IMR-90 (cell line): ENCODE results near the gene ARMH4. TPM values are rescaled to one million over a fixed set of nuclear protein-coding genes. Genes with fewer than 3 reads are reported as not detected.

Source experiments
- ATAC-seq: fragments of 200-7000 bp; cut with Tn5 transposase; 2 replicates; pipeline ENCODE4 v1.9.1; 2020; ENCODE audit warnings: low read depth, mild to moderate bottlenecking, moderate library complexity
- BruUV-seq: library from RNA; stranded (reverse); fragments of 400-500 nt; replicated peaks from 2 replicates; lab custom pipeline; 2021; lab: Mats Ljungman, UMichigan
- CTCF ChIA-PET: fragments of 300-600 bp; formaldehyde crosslinking; extraction: SDS; loops from one replicate; lab custom pipeline; 2021; ENCODE audit warnings: antibody characterized with exemption; lab: Yijun Ruan, JAX
- POLR2A ChIA-PET: fragments of 300-600 bp; sonication (Branson Sonifier 250); formaldehyde crosslinking; loops from one replicate; lab custom pipeline; 2022; ENCODE audit warnings: antibody characterized with exemption; ENCODE audit not compliant: unreplicated experiment; lab: Charles Lee
- DNase-seq: peaks from one replicate; pipeline ENCODE4 v3.0.0; 2013
- H2AFZ ChIP-seq: replicated peaks from 2 replicates; pipeline ENCODE3; 2013; ENCODE audit warnings: low read length, mild to moderate bottlenecking; ENCODE audit not compliant: poor library complexity
- H2AK5ac ChIP-seq: 2 replicates; pipeline ENCODE4 v1.6.1; 2013; ENCODE audit warnings: low read depth, low read length, inconsistent platforms
- H2AK9ac ChIP-seq: replicated peaks from 2 replicates; pipeline ENCODE3; 2013; ENCODE audit warnings: mild to moderate bottlenecking, low read depth, low read length, moderate library complexity; ENCODE audit not compliant: poor library complexity
- H2BK120ac ChIP-seq: 2 replicates; pipeline ENCODE4 v1.6.1; 2013; ENCODE audit warnings: low read depth, low read length, inconsistent platforms
- H2BK15ac ChIP-seq: 3 replicates; pipeline ENCODE4 v1.6.1; 2013; ENCODE audit warnings: low read depth, low read length, inconsistent platforms
- H2BK20ac ChIP-seq: 2 replicates; pipeline ENCODE4 v1.6.1; 2013; ENCODE audit warnings: low read depth, mild to moderate bottlenecking, inconsistent platforms, low read length, moderate library complexity
- H2BK5ac ChIP-seq: 2 replicates; pipeline ENCODE4 v1.6.1; 2013; ENCODE audit warnings: mild to moderate bottlenecking, low read depth, low read length, inconsistent platforms; ENCODE audit not compliant: poor library complexity, severe bottlenecking
- H3K14ac ChIP-seq: replicated peaks from 2 replicates; pipeline ENCODE4 v1.6.1; 2013; ENCODE audit warnings: low read depth, low read length, inconsistent platforms
- H3K18ac ChIP-seq: 2 replicates; pipeline ENCODE4 v1.6.1; 2013; ENCODE audit warnings: low read depth, low read length, control low read depth
- H3K23ac ChIP-seq: 2 replicates; pipeline ENCODE4 v1.6.1; 2013; ENCODE audit warnings: low read depth, low read length, inconsistent platforms
- H3K27ac ChIP-seq: 2 replicates; pipeline ENCODE4 v1.5.1; 2013; ENCODE audit warnings: mild to moderate bottlenecking, control low read depth, low read length; ENCODE audit not compliant: insufficient read depth
- H3K27me3 ChIP-seq: 2 replicates; pipeline ENCODE4 v1.6.1; 2013; ENCODE audit warnings: low read length; ENCODE audit not compliant: control insufficient read depth, insufficient read depth
- H3K36me3 ChIP-seq: 2 replicates; pipeline ENCODE4 v1.6.1; 2013; ENCODE audit warnings: low read length, mixed read lengths; ENCODE audit not compliant: control insufficient read depth, insufficient read depth
- H3K4ac ChIP-seq: 2 replicates; pipeline ENCODE4 v1.6.1; 2013; ENCODE audit warnings: low read depth, low read length, inconsistent platforms
- H3K4me1 ChIP-seq: 2 replicates; pipeline ENCODE4 v1.6.1; 2013; ENCODE audit warnings: low read length, mixed read lengths; ENCODE audit not compliant: control insufficient read depth, insufficient read depth
- H3K4me2 ChIP-seq: 2 replicates; pipeline ENCODE4 v1.6.1; 2013; ENCODE audit warnings: low read depth, mild to moderate bottlenecking, control low read depth, low read length, moderate library complexity
- H3K4me3 ChIP-seq: 2 replicates; pipeline ENCODE4 v1.5.1; 2013; ENCODE audit warnings: low read depth, mild to moderate bottlenecking, control low read depth, low read length, moderate library complexity; ENCODE audit not compliant: insufficient read depth
- H3K56ac ChIP-seq: 2 replicates; pipeline ENCODE4 v1.6.1; 2013; ENCODE audit warnings: low read length, inconsistent platforms; ENCODE audit not compliant: insufficient read depth; ENCODE audit errors: extremely low read depth
- H3K79me1 ChIP-seq, 2 experiments: 2 replicates each; pipeline ENCODE4 v1.6.1; 2013; ENCODE audit warnings: low read length in 2 of 2, inconsistent platforms in 1 of 2, low read depth in 1 of 2
- H3K9ac ChIP-seq: 2 replicates; pipeline ENCODE4 v1.6.1; 2013; ENCODE audit warnings: low read depth, low read length, control low read depth
- H3K9me1 ChIP-seq: 2 replicates; pipeline ENCODE4 v1.6.1; 2013; ENCODE audit warnings: low read length, inconsistent platforms; ENCODE audit not compliant: insufficient read depth
- H3K9me3 ChIP-seq: 2 replicates; pipeline ENCODE4 v1.6.1; 2013; ENCODE audit warnings: low read length; ENCODE audit not compliant: control insufficient read depth, insufficient read depth
- H4K20me1 ChIP-seq: 2 replicates; pipeline ENCODE4 v1.6.1; 2013; ENCODE audit warnings: low read length, inconsistent platforms; ENCODE audit not compliant: insufficient read depth
- H4K5ac ChIP-seq: 2 replicates; pipeline ENCODE4 v1.6.1; 2013; ENCODE audit warnings: mild to moderate bottlenecking, low read depth, low read length, control low read depth
- H4K8ac ChIP-seq, 2 experiments: 2 replicates each; pipeline ENCODE4 v1.6.1; 2013; ENCODE audit warnings: low read depth in 2 of 2, low read length in 2 of 2, control low read depth in 1 of 2, inconsistent platforms in 1 of 2
- H4K91ac ChIP-seq: 2 replicates; pipeline ENCODE4 v1.6.1; 2013; ENCODE audit warnings: low read depth, low read length, inconsistent platforms; ENCODE audit not compliant: insufficient read depth
- MXI1 ChIP-seq: IDR thresholded peaks from 2 replicates; pipeline ENCODE4 v1.6.1; 2012; ENCODE audit warnings: low read depth, mild to moderate bottlenecking, low read length, moderate library complexity, borderline replicate concordance
- WGBS, 2 experiments: methylation state at CpG; one replicate each; pipeline versions ENCODE4 v1.1.5 to v1.1.7; 2013; ENCODE audit warnings: missing lambda C conversion rate in 2 of 2; ENCODE audit not compliant: insufficient read length in 1 of 2; ENCODE audit errors: extremely low coverage in 2 of 2; 5-methylcytosine and 5-hydroxymethylcytosine counted together
- dilution Hi-C: fragments of 300-500 bp; cut with HindIII; formaldehyde crosslinking; loops from one replicate; pipeline ENCODE4 v1.14.3; 2018; ENCODE audit warnings: low sequenced_read_pairs; ENCODE audit not compliant: unreplicated experiment
- in situ Hi-C: fragments of 300-500 bp; cut with MboI; formaldehyde crosslinking; loops from 3 replicates; pipeline ENCODE4 v1.14.3; 2019; ENCODE audit warnings: low sequenced_read_pairs, inconsistent platforms, mixed read lengths
- intact Hi-C: fragments of 100-400 bp; cut with micrococcal nuclease; formaldehyde crosslinking; loops from 2 replicates; pipeline ENCODE4 v1.10.0; 2022
- polyA plus RNA-seq, 3 experiments: library from polyadenylated mRNA; depleted of rRNA; stranded (reverse); fragments of >200 nt; gene quantifications; 2 replicates each; pipeline ENCODE4 v1.2.3, GENCODE V29; 2012; ENCODE audit warnings: low replicate concordance in 1 of 3
- total RNA-seq: library from RNA; depleted of rRNA; stranded (reverse); fragments of >200 nt; gene quantifications from 2 replicates; pipeline ENCODE4 v1.2.3, GENCODE V29; 2012

ARMH4 gene
- total and polyA plus RNA-seq, 2 of the 4 experiments (the other 2 are of a cell fraction), result 4.6 to 5.6 TPM

- H4K91ac ChIP-seq, result no peak overlapping the region
- H3K4me3 ChIP-seq, result no peak overlapping the region
- no peak overlapping the region for H3K27ac ChIP-seq
- H2BK20ac ChIP-seq, result no peak overlapping the region
- H3K4me1 ChIP-seq, result no peaks in the 10 kb centered on the region
- ATAC-seq, result no peak
- in situ Hi-C loops, result no loop called here
- no peak overlapping the region for H3K14ac ChIP-seq
- no TSS peak for BruUV-seq
- dilution Hi-C loops, result no loop called here
- no peak overlapping the region for H4K8ac ChIP-seq
- H2AK9ac ChIP-seq, result no peak overlapping the region
- CTCF ChIA-PET, result no interaction called here
- H3K9me3 ChIP-seq, result no peaks in the 10 kb centered on the region
- no peak for DNase-seq
- H3K9ac ChIP-seq, result no peak overlapping the region
- no peak overlapping the region for H3K23ac ChIP-seq
- no peak overlapping the region for H3K18ac ChIP-seq
- no peak overlapping the region for H2BK5ac ChIP-seq
- no peak overlapping the region for H4K5ac ChIP-seq
- no peaks in the 10 kb centered on the region for H3K9me1 ChIP-seq
- H3K4me2 ChIP-seq, result no peak overlapping the region
- H2AFZ ChIP-seq, result no peak overlapping the region
- no peak overlapping the region for H3K56ac ChIP-seq
- H3K4ac ChIP-seq, result no peak overlapping the region
- POLR2A ChIA-PET, result no interaction called here
- no peak overlapping the region for H2AK5ac ChIP-seq
- no peak overlapping the region for H2BK15ac ChIP-seq
- no peak for TF ChIP-seq MXI1
- no peak overlapping the region for H2BK120ac ChIP-seq
- no CpG with 5 or more reads among the region's 1 CpG for WGBS, 2 experiments
- no peaks in the 10 kb centered on the region for H3K79me1 ChIP-seq
- no peaks in the 10 kb centered on the region for H3K36me3 ChIP-seq
- no peaks in the 10 kb centered on the region for H3K27me3 ChIP-seq
- H4K20me1 ChIP-seq, result no peaks in the 10 kb centered on the region
- intact Hi-C loops, result no loop called here
These were observed 152.0 kb downstream of the ARMH4 start for GRCh38 chr14:57999979-58000378.
